Muscle of leg (tissue), 11 donors: Measurements from ENCODE around the gene ANTXRL. TPM values are rescaled to one million over a fixed set of nuclear protein-coding genes. Genes with fewer than 3 reads are reported as not detected.
"Not testable (repeated sequence)": the region's sequence is repeated elsewhere in the genome, so short reads cannot be mapped to it uniquely, and the experiment has no call there.

Experiments
- DNase-seq: peaks from one replicate; pipeline ENCODE4 v3.0.0; 2013
- H3K27ac ChIP-seq: one replicate; pipeline ENCODE4 v1.5.1; 2013; ENCODE audit warnings: mild to moderate bottlenecking, low read length, control low read depth
- H3K27me3 ChIP-seq: one replicate; pipeline ENCODE4 v1.6.1; 2013; ENCODE audit warnings: low read length; ENCODE audit not compliant: control insufficient read depth, insufficient read depth
- H3K36me3 ChIP-seq: one replicate; pipeline ENCODE4 v1.6.1; 2013; ENCODE audit warnings: low read length; ENCODE audit not compliant: control insufficient read depth, insufficient read depth
- H3K4me1 ChIP-seq: one replicate; pipeline ENCODE4 v1.6.1; 2013; ENCODE audit warnings: low read length; ENCODE audit not compliant: control insufficient read depth, insufficient read depth
- H3K4me3 ChIP-seq: one replicate; pipeline ENCODE4 v1.5.1; 2013; ENCODE audit warnings: low read length, control low read depth
- H3K9me3 ChIP-seq: replicated peaks from 2 replicates; pipeline ENCODE4 v1.6.1; 2013; ENCODE audit warnings: low read depth, low read length; ENCODE audit not compliant: control insufficient read depth
- WGBS: methylation state at CpG from one replicate; pipeline ENCODE4 v1.1.5; 2013; ENCODE audit warnings: missing lambda C conversion rate; ENCODE audit not compliant: insufficient coverage; 5-methylcytosine and 5-hydroxymethylcytosine counted together
- polyA plus RNA-seq, 8 donors: library from polyadenylated mRNA; unstranded; fragments of 120-200 nt; gene quantifications; one replicate each; pipeline versions ENCODE4 v1.2.1 to v1.2.3, GENCODE V29; 2013; ENCODE audit warnings: inconsistent platforms in 1 of 8, low replicate concordance in 1 of 8; ENCODE audit not compliant: insufficient read length in 8 of 8, insufficient read depth in 1 of 8
- total RNA-seq: library from RNA; stranded (reverse); fragments of 120-200 nt; gene quantifications from one replicate; pipeline ENCODE4 v1.2.4, GENCODE V29; 2013

The ANTXRL gene
- total and polyA plus RNA-seq, 9 donors, result not detected

- H3K36me3 ChIP-seq, result no peaks in the 10 kb centered on the region
- no peaks in the 10 kb centered on the region for H3K9me3 ChIP-seq
- no peak overlapping the region for H3K27ac ChIP-seq
- H3K27me3 ChIP-seq, result no peaks in the 10 kb centered on the region
- H3K4me1 ChIP-seq, result no peaks in the 10 kb centered on the region
- no peak overlapping the region for H3K4me3 ChIP-seq
- 76% methylated on average over 15 of the region's 21 CpGs for WGBS
- no peak for DNase-seq
Observed at GRCh38 chr10:46308666-46309450, 22.1 kb downstream of the ANTXRL start.

- WGBS, result 90% methylated on average over 7 of the region's 9 CpGs
- no peak for DNase-seq
- Histone ChIP-seq H3K36me3 (no peaks in the 10 kb centered on the region), H3K4me3 (no peak overlapping the region), H3K27me3 (no peaks in the 10 kb centered on the region), H3K27ac (no peak overlapping the region), H3K9me3 (no peaks in the 10 kb centered on the region), H3K4me1 (no peaks in the 10 kb centered on the region)
Observed at GRCh38 chr10:46309511-46310142, 22.8 kb downstream of the ANTXRL start.

GRCh38 chr10:46310143-46310514 lies 23.3 kb downstream of the ANTXRL start:
- Histone ChIP-seq H3K27me3 (no peaks in the 10 kb centered on the region), H3K4me1 (no peaks in the 10 kb centered on the region), H3K9me3 (no peaks in the 10 kb centered on the region), H3K27ac (no peak overlapping the region), H3K36me3 (no peaks in the 10 kb centered on the region), H3K4me3 (no peak overlapping the region)
- WGBS, result 83% methylated on average over 2 of the region's 4 CpGs
- no peak for DNase-seq

- WGBS, result 80% methylated on average over 6 of the region's 6 CpGs
Observed at GRCh38 chr10:46310851-46311250, 24.1 kb downstream of the ANTXRL start.

GRCh38 chr10:46311501-46311951 lies 24.7 kb downstream of the ANTXRL start:
- Histone ChIP-seq H3K9me3 (no peaks in the 10 kb centered on the region), H3K36me3 (no peaks in the 10 kb centered on the region), H3K27ac (no peak overlapping the region), H3K4me1 (no peaks in the 10 kb centered on the region), H3K4me3 (no peak overlapping the region), H3K27me3 (no peaks in the 10 kb centered on the region)
- no peak for DNase-seq
- WGBS, result 86% methylated on average over 2 of the region's 7 CpGs

More at GRCh38 chr10:46310851-46311250, 24.1 kb downstream of the ANTXRL start:
- no peaks in the 10 kb centered on the region for H3K4me1 ChIP-seq
- no peak overlapping the region for H3K27ac ChIP-seq
- no peak for DNase-seq
- no peak overlapping the region for H3K4me3 ChIP-seq
- H3K27me3 ChIP-seq, result no peaks in the 10 kb centered on the region
- no peaks in the 10 kb centered on the region for H3K36me3 ChIP-seq
- no peaks in the 10 kb centered on the region for H3K9me3 ChIP-seq

- H3K27ac ChIP-seq, H3K4me3 ChIP-seq, H3K4me1 ChIP-seq, H3K9me3 ChIP-seq, H3K27me3 ChIP-seq, H3K36me3 ChIP-seq, DNase-seq: not testable (repeated sequence)
- WGBS, result 90% methylated on average over 3 of the region's 9 CpGs
Observed at GRCh38 chr10:46311961-46312431, 25.2 kb downstream of the ANTXRL start.

- 75% methylated on average over 2 of the region's 3 CpGs for WGBS
- Histone ChIP-seq H3K9me3 (no peaks in the 10 kb centered on the region), H3K27me3 (no peaks in the 10 kb centered on the region), H3K4me3 (no peak overlapping the region), H3K36me3 (no peaks in the 10 kb centered on the region), H3K4me1 (peaks cover 7% of the 10 kb centered on the region), H3K27ac (no peak overlapping the region)
- no peak for DNase-seq
Observed at GRCh38 chr10:46312953-46313352, 26.2 kb downstream of the ANTXRL start.

- no peak overlapping the region for H3K4me3 ChIP-seq
- H3K9me3 ChIP-seq, result no peaks in the 10 kb centered on the region
- peaks cover 11% of the 10 kb centered on the region for H3K4me1 ChIP-seq
- DNase-seq, result no peak
- no peak overlapping the region for H3K27ac ChIP-seq
- WGBS, result 65% methylated on average over 7 of the region's 8 CpGs
- no peaks in the 10 kb centered on the region for H3K27me3 ChIP-seq
- no peaks in the 10 kb centered on the region for H3K36me3 ChIP-seq
Observed at GRCh38 chr10:46314071-46314470, 27.3 kb downstream of the ANTXRL start.

GRCh38 chr10:46315071-46315860 lies 28.5 kb downstream of the ANTXRL start:
- H3K4me1 ChIP-seq, result peaks cover 11% of the 10 kb centered on the region

GRCh38 chr10:46317370-46317769 lies 30.6 kb downstream of the ANTXRL start:
- Histone ChIP-seq H3K4me1 (peaks cover 11% of the 10 kb centered on the region), H3K27me3 (no peaks in the 10 kb centered on the region), H3K4me3 (no peak overlapping the region), H3K27ac (no peak overlapping the region), H3K36me3 (no peaks in the 10 kb centered on the region), H3K9me3 (no peaks in the 10 kb centered on the region)
- peak; percentile 65 for DNase-seq
- WGBS, result 70% methylated on average over 3 of the region's 5 CpGs

More at GRCh38 chr10:46315071-46315860, 28.5 kb downstream of the ANTXRL start:
- H3K27me3 ChIP-seq, H3K27ac ChIP-seq, H3K9me3 ChIP-seq, H3K36me3 ChIP-seq, DNase-seq, H3K4me3 ChIP-seq: not testable (repeated sequence)
- WGBS, result 60% methylated on average over 3 of the region's 10 CpGs
